Measurements from ENCODE around the gene PLA2G15.

DNA sequence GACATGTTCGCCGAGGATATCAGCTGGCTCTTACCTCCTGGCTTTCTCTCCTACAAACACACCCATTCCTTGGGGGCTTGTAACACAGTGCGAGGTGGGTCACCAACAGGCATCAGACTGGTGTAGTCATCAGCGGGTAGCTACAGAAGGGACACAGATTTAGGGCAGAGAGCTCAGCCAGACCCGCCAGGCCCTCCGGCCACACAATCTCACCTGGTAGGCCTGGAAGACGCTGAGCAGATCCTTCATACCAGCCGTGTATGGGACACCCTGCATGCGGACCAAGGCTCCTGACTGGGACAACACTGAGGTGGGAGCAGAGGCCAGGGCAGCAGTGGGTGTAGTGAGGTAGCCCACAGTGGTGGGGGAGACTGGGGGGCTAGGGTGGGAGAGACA is 15.0 kb upstream of the PLA2G15 start:
- TF ChIP-seq YY1 (IDR thresholded peaks at IDR 0.05; ENCODE audit: insufficient read depth, insufficient read length): no peak
- no peak for TF ChIP-seq ZNF274 (IDR thresholded peaks at IDR 0.05; ENCODE audit: low read depth, low read length)
- TF ChIP-seq SUZ12 (IDR thresholded peaks at IDR 0.05; ENCODE audit: extremely low read depth, insufficient read depth, insufficient read length): no peak

Measured in NT2/D1 (cell line).